HUES6 (cell line): ENCODE measurements around the gene OLIG3.

Source experiments
- H3K27ac ChIP-seq: 2 replicates; pipeline ENCODE4 v1.7.0; 2013; ENCODE audit warnings: low read depth, mild to moderate bottlenecking, low read length, inconsistent platforms
- H3K27me3 ChIP-seq: 2 replicates; pipeline ENCODE4 v1.6.1; 2013; ENCODE audit warnings: low read length; ENCODE audit not compliant: control insufficient read depth, insufficient read depth
- H3K36me3 ChIP-seq: 2 replicates; pipeline ENCODE4 v1.6.1; 2013; ENCODE audit warnings: low read length; ENCODE audit not compliant: control insufficient read depth, insufficient read depth
- H3K4me1 ChIP-seq: 2 replicates; pipeline ENCODE4 v1.6.1; 2013; ENCODE audit warnings: low read length; ENCODE audit not compliant: control insufficient read depth, insufficient read depth
- H3K4me3 ChIP-seq: 2 replicates; pipeline ENCODE4 v1.5.1; 2013; ENCODE audit warnings: low read depth, low read length
- H3K9ac ChIP-seq: one replicate; pipeline ENCODE4 v1.6.1; 2013; ENCODE audit warnings: mild to moderate bottlenecking, low read length
- H3K9me3 ChIP-seq: 2 replicates; pipeline ENCODE4 v1.6.1; 2013; ENCODE audit warnings: low read depth, low read length; ENCODE audit not compliant: control insufficient read depth, insufficient read depth

The OLIG3 gene

DNA sequence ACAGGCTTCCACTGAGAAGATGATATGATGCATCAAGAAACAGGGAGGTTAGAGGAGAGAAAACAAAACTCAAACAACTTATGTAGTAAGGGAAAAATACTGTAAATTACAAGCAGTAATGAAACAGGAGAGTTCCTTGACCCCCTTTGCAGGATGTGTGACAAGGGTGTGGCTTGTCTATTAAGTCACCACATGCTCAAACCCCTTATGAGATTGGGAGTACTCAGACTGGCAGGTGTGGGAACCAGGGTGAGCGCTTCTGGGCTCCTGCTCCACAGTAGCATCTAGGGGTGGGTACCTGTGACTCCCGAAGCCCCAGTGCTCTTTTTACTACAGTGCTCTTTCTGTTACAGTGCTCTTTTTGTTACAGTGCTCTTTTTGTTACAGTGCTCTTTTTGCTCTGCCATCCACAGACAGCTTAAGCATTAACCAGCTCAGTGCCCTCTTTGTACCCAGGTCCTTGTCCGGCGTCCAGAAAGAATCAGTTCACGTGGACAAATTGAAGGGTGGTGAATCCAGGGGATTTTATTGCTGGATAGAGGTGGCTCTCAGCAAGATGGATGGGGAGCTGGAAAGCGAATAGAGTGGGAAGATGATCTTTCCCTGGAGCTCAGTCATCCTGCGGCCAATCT is 28.7 kb downstream of the OLIG3 start:
- H3K9ac ChIP-seq: no peak overlapping the region
- H3K9me3 ChIP-seq: no peaks in the 10 kb centered on the region
- H3K4me1 ChIP-seq: no peaks in the 10 kb centered on the region
- no peak overlapping the region for H3K4me3 ChIP-seq
- H3K36me3 ChIP-seq: no peaks in the 10 kb centered on the region
- H3K27me3 ChIP-seq: no peaks in the 10 kb centered on the region
- no peak overlapping the region for H3K27ac ChIP-seq

DNA sequence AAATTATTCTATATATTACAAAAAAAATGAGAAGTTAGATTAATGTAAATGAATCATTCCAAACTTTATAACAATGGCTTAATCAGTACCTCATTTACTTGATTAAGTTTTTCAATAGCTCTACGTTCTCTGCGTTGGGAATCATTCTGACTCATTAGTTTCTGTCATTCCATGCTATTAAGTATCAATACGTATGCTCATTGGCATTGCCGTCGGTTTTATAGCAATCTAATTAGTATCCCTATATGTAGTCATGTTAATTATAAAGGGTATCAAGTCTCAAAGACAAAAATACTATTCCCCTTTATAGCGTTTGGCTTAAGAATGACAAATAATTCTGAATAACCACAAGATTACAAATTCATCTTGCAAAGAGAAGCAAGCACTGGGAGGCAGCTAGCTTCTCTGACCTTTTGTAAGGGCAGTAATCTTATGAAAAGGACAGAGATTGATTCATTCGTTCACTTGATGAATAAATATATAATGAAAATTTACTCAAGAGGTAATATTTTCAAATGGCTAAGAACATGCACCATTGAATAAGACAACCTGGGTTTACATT is 41.8 kb downstream of the OLIG3 start:
- H3K36me3 ChIP-seq: no peaks in the 10 kb centered on the region
- no peak overlapping the region for H3K27ac ChIP-seq
- no peak overlapping the region for H3K4me3 ChIP-seq
- peaks cover 7% of the 10 kb centered on the region for H3K9me3 ChIP-seq
- no peaks in the 10 kb centered on the region for H3K27me3 ChIP-seq
- no peaks in the 10 kb centered on the region for H3K4me1 ChIP-seq
- H3K9ac ChIP-seq: no peak overlapping the region

DNA sequence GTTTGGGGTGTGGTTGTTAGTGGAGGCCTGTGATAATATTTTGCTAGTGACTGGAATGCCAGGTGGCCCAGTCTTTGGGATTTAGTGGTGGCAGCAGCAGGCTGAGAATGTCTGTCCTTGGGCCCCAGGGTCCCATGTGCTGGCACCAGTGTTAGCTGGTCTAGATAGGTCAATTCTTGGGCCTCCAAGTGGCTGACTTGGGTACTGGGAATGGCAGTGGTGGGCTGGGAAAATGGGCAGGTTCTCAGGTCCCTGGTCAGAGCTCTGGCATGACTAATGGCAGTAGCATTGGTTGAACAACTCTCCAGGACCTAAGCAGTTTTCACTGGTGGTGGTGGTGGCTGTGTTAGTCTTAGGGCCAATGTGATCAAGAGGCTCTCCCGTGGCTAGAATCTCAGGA is 50.3 kb downstream of the OLIG3 start:
- Histone ChIP-seq H3K27ac (no peak overlapping the region), H3K4me3 (no peak overlapping the region), H3K9ac (no peak overlapping the region), H3K4me1 (no peaks in the 10 kb centered on the region), H3K36me3 (no peaks in the 10 kb centered on the region), H3K27me3 (no peaks in the 10 kb centered on the region), H3K9me3 (no peaks in the 10 kb centered on the region)
